GM18858 (cell line): Measurements from ENCODE around the gene RAVER1.
"Not testable (repeated sequence)": the region's sequence is repeated elsewhere in the genome, so short reads cannot be mapped to it uniquely, and the experiment has no call there.

Experiments used
- ATAC-seq: cut with Tn5 transposase; IDR thresholded peaks from one replicate; pipeline ENCODE4 v1.9.1; 2021; ENCODE audit not compliant: unreplicated experiment

RAVER1 gene

GRCh38 chr19:10291554-10292205, 41.6 kb downstream of the RAVER1 start:
- ATAC-seq = no peak

- no peak for ATAC-seq
Measured at GRCh38 chr19:10290876-10291553, 42.3 kb downstream of the RAVER1 start.

GRCh38 chr19:10290357-10290875, 42.9 kb downstream of the RAVER1 start:
- no peak for ATAC-seq

GRCh38 chr19:10289836-10290356, 43.4 kb downstream of the RAVER1 start, which contains the start of gene ICAM5:
TSS of gene ICAM5 (plus strand) at chr19:10289952. CDS start at chr19:10290044, 92 bp downstream.
- no peak for ATAC-seq

GRCh38 chr19:10289167-10289835, 44.0 kb downstream of the RAVER1 start:
- ATAC-seq = no peak

- ATAC-seq = no peak
Measured at GRCh38 chr19:10288662-10289166, 44.6 kb downstream of the RAVER1 start.

- no peak for ATAC-seq
Measured at GRCh38 chr19:10286803-10287737, 46.3 kb downstream of the RAVER1 start, which contains the start of gene ICAM4. TSS of gene ICAM4 (plus strand) at chr19:10286955. CDS start at chr19:10287013, 58 bp downstream.

GRCh38 chr19:10285393-10285792, 47.9 kb downstream of the RAVER1 start:
- ATAC-seq = no peak

GRCh38 chr19:10284960-10285278, 48.4 kb downstream of the RAVER1 start:
- no peak for ATAC-seq

- no peak for ATAC-seq
Measured at GRCh38 chr19:10284065-10284959, 49.0 kb downstream of the RAVER1 start.

GRCh38 chr19:10283301-10284064, 49.8 kb downstream of the RAVER1 start:
- no peak for ATAC-seq

GRCh38 chr19:10282043-10282442, 51.3 kb downstream of the RAVER1 start:
- ATAC-seq = not testable (repeated sequence)

- ATAC-seq = no peak
Measured at GRCh38 chr19:10279737-10280442, 53.4 kb downstream of the RAVER1 start.

- no peak for ATAC-seq
Measured at GRCh38 chr19:10278935-10279334, 54.4 kb downstream of the RAVER1 start.

- no peak for ATAC-seq
Measured at GRCh38 chr19:10277795-10278589, 55.3 kb downstream of the RAVER1 start.

- ATAC-seq = no peak
Measured at GRCh38 chr19:10274589-10274988, 58.7 kb downstream of the RAVER1 start.

GRCh38 chr19:10271543-10272086, 61.7 kb downstream of the RAVER1 start:
- no peak for ATAC-seq
